Ammon's horn (tissue), 1 donor: ENCODE measurements around the gene PLXNA2.

ENCODE experiments used
- DNase-seq: peaks from one replicate; pipeline ENCODE4 v3.0.0-alpha.2; 2016; ENCODE audit warnings: low spot score

Gene PLXNA2

GRCh38 chr1:208243967-208244916 lies at the start of gene PLXNA2:
Gene PLXNA2 (minus strand): TSS chr1:208244384. CDS start chr1:208217922, 26,462 bp downstream.
- peak; percentile 69 for DNase-seq

GRCh38 chr1:208292908-208293307 lies 48.7 kb upstream of the PLXNA2 start:
- DNase-seq = no peak

GRCh38 chr1:208291923-208292711 lies 47.9 kb upstream of the PLXNA2 start:
- DNase-seq = peak; percentile 12

- DNase-seq = no peak
Measured at GRCh38 chr1:208291129-208291528, 46.9 kb upstream of the PLXNA2 start.

- no peak for DNase-seq
Measured at GRCh38 chr1:208289716-208290115, 45.5 kb upstream of the PLXNA2 start.

GRCh38 chr1:208288495-208288894 lies 44.3 kb upstream of the PLXNA2 start:
- no peak for DNase-seq

- peak; percentile 34 for DNase-seq
Measured at GRCh38 chr1:208280681-208281450, 36.7 kb upstream of the PLXNA2 start.

GRCh38 chr1:208279826-208280588 lies 35.8 kb upstream of the PLXNA2 start:
- DNase-seq = peak; percentile 14

- no peak for DNase-seq
Measured at GRCh38 chr1:208278638-208279037, 34.5 kb upstream of the PLXNA2 start.

- DNase-seq = no peak
Measured at GRCh38 chr1:208276757-208277435, 32.7 kb upstream of the PLXNA2 start.

- DNase-seq = no peak
Measured at GRCh38 chr1:208275083-208275482, 30.9 kb upstream of the PLXNA2 start.

GRCh38 chr1:208273386-208274017 lies 29.3 kb upstream of the PLXNA2 start:
- DNase-seq = no peak

- DNase-seq = no peak
Measured at GRCh38 chr1:208272713-208273112, 28.5 kb upstream of the PLXNA2 start.

- no peak for DNase-seq
Measured at GRCh38 chr1:208272311-208272710, 28.1 kb upstream of the PLXNA2 start.

- DNase-seq = no peak
Measured at GRCh38 chr1:208271236-208271635, 27.1 kb upstream of the PLXNA2 start.

- DNase-seq = no peak
Measured at GRCh38 chr1:208270651-208271141, 26.5 kb upstream of the PLXNA2 start.

GRCh38 chr1:208269338-208269666 lies 25.1 kb upstream of the PLXNA2 start:
- DNase-seq = peak; percentile 23

GRCh38 chr1:208268541-208269337 lies 24.6 kb upstream of the PLXNA2 start:
- DNase-seq = no peak

GRCh38 chr1:208265525-208265924 lies 21.3 kb upstream of the PLXNA2 start:
- DNase-seq = no peak
